ENCODE data around the gene TRIM41. TPM values are rescaled to one million over a fixed set of nuclear protein-coding genes. Genes with fewer than 3 reads are reported as not detected.
A peak's percentile ranks its signal among the peaks of the same experiment; 100 is the strongest.

TRIM41 gene
- total and polyA plus RNA-seq, 9 of the 15 experiments (the other 6 are each of a cell fraction or from before 2014, with no cell fraction given), result 1.8 to 47.6 (median 20.9) TPM

- TF ChIP-seq SMARCC2 (IDR thresholded peaks at IDR 0.05; ENCODE audit: low read depth), result no peak
- no peak for TF ChIP-seq ARID1B (IDR thresholded peaks at IDR 0.05)
- TF ChIP-seq HDAC1 (IDR thresholded peaks at IDR 0.05), result 0 out of 4 replicates have a peak, but pooled peaks of 1 of the 2 experiments have one; percentile 71
- TF ChIP-seq FOXO4 (CRISPR knock-in tag; IDR thresholded peaks at IDR 0.05), result no peak
- no peak for TF ChIP-seq MGA (IDR thresholded peaks at IDR 0.05)
- no peak for TF ChIP-seq TAF9B (IDR thresholded peaks at IDR 0.05; ENCODE audit: partially characterized antibody)
- no peak for TF ChIP-seq GTF2B (IDR thresholded peaks at IDR 0.05; ENCODE audit: extremely low read depth, insufficient read length)
- TF ChIP-seq ZNF511 (CRISPR knock-in tag; IDR thresholded peaks at IDR 0.05), result 0 out of 2 replicates have a peak, but pooled peaks have one; percentile 28
- no peak for TF ChIP-seq EZH2 (IDR thresholded peaks at IDR 0.05; ENCODE audit: borderline replicate concordance, low read depth, low read length)
- 0 out of 2 replicates have a peak, but pooled peaks have one; percentile 3 for TF ChIP-seq GATAD2A (IDR thresholded peaks at IDR 0.05)
- peak; percentile 6; the same call in 1 of the 2 replicates for TF ChIP-seq FOXM1 (IDR thresholded peaks at IDR 0.05; ENCODE audit: low read depth)
- TF ChIP-seq FOXM1 (CRISPR knock-in tag; IDR thresholded peaks at IDR 0.05; ENCODE audit: low read depth), result no peak
- TF ChIP-seq ZC3H8 (IDR thresholded peaks at IDR 0.05), result no peak
- no peak for TF ChIP-seq CCAR2 (IDR thresholded peaks at IDR 0.05; ENCODE audit: low read depth, low read length)
These were observed 34.2 kb upstream of the TRIM41 start (continued) for GRCh38 chr5:181188700-181189362.

Measured in K562 (cell line).